IMR-90 (cell line): ENCODE data around the gene CNTFR.

Experiments used
- CHD1 ChIP-seq: IDR thresholded peaks from 2 replicates; pipeline ENCODE4 v1.6.1; 2012; ENCODE audit warnings: low read depth, low read length, improper control_type of control experiment
- CTCF ChIP-seq: conservative IDR thresholded peaks from 2 replicates; pipeline ENCODE4 v1.5.1; 2012; ENCODE audit warnings: mild to moderate bottlenecking, low read depth, low read length, improper control_type of control experiment
- POLR2A ChIP-seq: IDR thresholded peaks from 2 replicates; pipeline ENCODE4 v1.6.1; 2012; ENCODE audit warnings: mild to moderate bottlenecking, low read depth, low read length
- RCOR1 ChIP-seq: IDR thresholded peaks from 2 replicates; pipeline ENCODE4 v1.6.1; 2012; ENCODE audit warnings: mild to moderate bottlenecking, low read length, improper control_type of control experiment; ENCODE audit not compliant: insufficient replicate concordance
- RFX5 ChIP-seq: IDR thresholded peaks from 2 replicates; pipeline ENCODE4 v1.8.0; 2012; ENCODE audit warnings: low read depth, mild to moderate bottlenecking, low read length, moderate library complexity
- SMC3 ChIP-seq: fragments of 150-350 bp; IDR thresholded peaks from 2 replicates; pipeline ENCODE4 v1.6.1; 2016; ENCODE audit warnings: low read depth, mild to moderate bottlenecking, antibody characterized with exemption, low read length, moderate library complexity

GRCh38 chr9:34572628-34573027 is 16.9 kb downstream of the CNTFR start:
- TF ChIP-seq CTCF (no peak), RCOR1 (no peak), CHD1 (no peak), POLR2A (no peak), RFX5 (no peak), SMC3 (no peak)
